PC-3 (cell line): Measurements from ENCODE around the gene FILIP1L. TPM values are rescaled to one million over a fixed set of nuclear protein-coding genes. Genes with fewer than 3 reads are reported as not detected.
A peak's percentile ranks its signal among the peaks of the same experiment; 100 is the strongest.

Experiments used
- ATAC-seq: fragments of 200-7000 bp; cut with Tn5 transposase; 2 replicates; pipeline ENCODE4 v1.9.1; 2020; ENCODE audit warnings: mild to moderate bottlenecking, moderate library complexity
- Bru-seq: library from RNA; stranded (reverse); fragments of 400-500 nt; gene quantifications from one replicate; lab custom pipeline; 2021; lab: Mats Ljungman, UMichigan
- BruChase-seq, 2 experiments: library from RNA; stranded (reverse); fragments of 400-500 nt; gene quantifications; one replicate each; lab custom pipeline; 2021; lab: Mats Ljungman, UMichigan
- BruUV-seq: library from RNA; stranded (reverse); fragments of 400-500 nt; replicated peaks from 2 replicates; lab custom pipeline; 2021; lab: Mats Ljungman, UMichigan
- CTCF ChIA-PET: fragments of 300-600 bp; sonication (Branson Sonifier 250); formaldehyde crosslinking; loops from one replicate; lab custom pipeline; 2022; ENCODE audit warnings: antibody characterized with exemption; lab: Charles Lee
- POLR2A ChIA-PET: fragments of 300-600 bp; sonication (Branson Sonifier 250); formaldehyde crosslinking; loops from one replicate; lab custom pipeline; 2022; ENCODE audit warnings: antibody characterized with exemption; ENCODE audit not compliant: unreplicated experiment; lab: Charles Lee
- DNase-seq: peaks from one replicate; pipeline ENCODE4 v3.0.0-alpha.2; 2015
- H2AFZ ChIP-seq: fragments of 300-600 bp; sonication (generic); 2 replicates; pipeline ENCODE4 v1.6.0; 2016; ENCODE audit warnings: antibody characterized with exemption, low read length
- H3F3A ChIP-seq: fragments of 300-600 bp; sonication (generic); one replicate; pipeline ENCODE4 v1.6.0; 2017; ENCODE audit warnings: antibody characterized with exemption, low read length, control low read depth, mild to moderate bottlenecking; ENCODE audit not compliant: unreplicated experiment
- H3K27ac ChIP-seq: fragments of 300-600 bp; sonication (generic); 2 replicates; pipeline ENCODE4 v1.5.1; 2016; ENCODE audit warnings: mild to moderate bottlenecking, low read length
- H3K27me3 ChIP-seq: fragments of 300-600 bp; sonication (generic); 2 replicates; pipeline ENCODE4 v1.6.1; 2016; ENCODE audit warnings: low read length, mixed read lengths
- H3K36me3 ChIP-seq: fragments of 300-600 bp; sonication (generic); 2 replicates; pipeline ENCODE4 v1.6.1; 2016; ENCODE audit warnings: low read depth, mixed run types, low read length, mixed read lengths
- H3K4me1 ChIP-seq: fragments of 300-600 bp; sonication (generic); 2 replicates; pipeline ENCODE4 v1.5.1; 2016; ENCODE audit warnings: low read length; ENCODE audit not compliant: insufficient read depth
- H3K4me2 ChIP-seq: fragments of 300-600 bp; sonication (generic); 2 replicates; pipeline ENCODE4 v1.6.0; 2016; ENCODE audit warnings: low read length
- H3K4me3 ChIP-seq: fragments of 300-600 bp; sonication (generic); 2 replicates; pipeline ENCODE4 v1.5.1; 2016; ENCODE audit warnings: mild to moderate bottlenecking, low read length, mixed read lengths
- H3K79me2 ChIP-seq: fragments of 300-600 bp; sonication (generic); 2 replicates; pipeline ENCODE4 v1.6.1; 2017; ENCODE audit warnings: low read length, mixed read lengths
- H3K9ac ChIP-seq: fragments of 300-600 bp; sonication (generic); 2 replicates; pipeline ENCODE4 v1.6.0; 2016; ENCODE audit warnings: mild to moderate bottlenecking, low read length
- H3K9me2 ChIP-seq: fragments of 300-600 bp; sonication (generic); replicated peaks from 2 replicates; pipeline ENCODE4 v1.6.1; 2016; ENCODE audit warnings: mixed run types, low read length, mixed read lengths
- H3K9me3 ChIP-seq: fragments of 300-600 bp; sonication (generic); 2 replicates; pipeline ENCODE4 v1.6.1; 2016; ENCODE audit warnings: low read length, mixed read lengths
- H4K20me1 ChIP-seq: fragments of 300-600 bp; sonication (generic); 2 replicates; pipeline ENCODE4 v1.6.1; 2016; ENCODE audit warnings: low read length, mixed read lengths
- CTCF ChIP-seq: fragments of 300-600 bp; sonication (generic); conservative IDR thresholded peaks from 2 replicates; pipeline ENCODE4 v1.5.1; 2017; ENCODE audit warnings: antibody characterized with exemption, low read depth, mild to moderate bottlenecking, low read length
- EZH2 ChIP-seq: fragments of 300-600 bp; sonication (generic); IDR thresholded peaks from one replicate; pipeline ENCODE4 v1.6.1; 2017; ENCODE audit warnings: antibody characterized with exemption, mild to moderate bottlenecking, low read length; ENCODE audit not compliant: unreplicated experiment
- EZH2phosphoT487 ChIP-seq: fragments of 300-600 bp; sonication (generic); IDR thresholded peaks from 2 replicates; pipeline ENCODE4 v1.6.1; 2018; ENCODE audit warnings: mild to moderate bottlenecking, antibody characterized with exemption, low read length, borderline replicate concordance
- intact Hi-C: fragments of 100-400 bp; cut with micrococcal nuclease; formaldehyde crosslinking; loops from 2 replicates; pipeline ENCODE4 v1.9.0; 2023
- long read RNA-seq: library from polyadenylated mRNA; unstranded; transcript quantifications from one replicate; pipeline ENCODE4 v2.0.0, GENCODE V29; 2021; ENCODE audit not compliant: unreplicated experiment
- total RNA-seq: library from RNA; depleted of rRNA; stranded (reverse); fragments of >200 nt; gene quantifications from 2 replicates; pipeline ENCODE4 v1.2.3, GENCODE V29; 2014; rRNA removed

Gene FILIP1L
- total RNA-seq (not detected in 2 replicates), Bru-seq, nascent RNA (percentile 11 among the genes with signal in this experiment), BruChase-seq, experiment 1, labeled RNA remaining after a 6-hour chase (percentile 7 among the genes with signal in this experiment), BruChase-seq, experiment 2, labeled RNA remaining after a 2-hour chase (percentile 7 among the genes with signal in this experiment)
- long read RNA-seq, partial matches to known transcripts = 0 of 30 reads
- long read RNA-seq, other reads (novel, unspliced or antisense) = 30 of 30 reads

- Histone ChIP-seq H3K9me2 (no peaks in the 10 kb centered on the region), H3K9me3 (no peaks in the 10 kb centered on the region), H3F3A (no peaks in the 10 kb centered on the region), H3K36me3 (peaks cover 3% of the 10 kb centered on the region; the same call in 1 of the 2 replicates), H3K79me2 (no peaks in the 10 kb centered on the region), H3K4me3 (no peak within 1 kb of the TSS), H4K20me1 (no peaks in the 10 kb centered on the region), H3K27me3 (no peaks in the 10 kb centered on the region), H2AFZ (no peak within 1 kb of the TSS), H3K4me1 (0 out of 2 replicates have a peak, but pooled peaks cover 5% of the 10 kb centered on the region), H3K4me2 (no peak within 1 kb of the TSS), H3K9ac (no peak within 1 kb of the TSS), H3K27ac (no peak within 1 kb of the TSS)
- POLR2A ChIA-PET = interaction anchor here (0.5 kb wide), 1 partner anchor 155 kb away, joined by 5 read pairs; no protein-coding TSS in a partner anchor
- no peak for TF ChIP-seq EZH2phosphoT487
- no peak for TF ChIP-seq CTCF
- TF ChIP-seq EZH2 = no peak
- intact Hi-C loops = no loop called here
- no TSS peak for BruUV-seq
- CTCF ChIA-PET = no interaction called here
- DNase-seq = no peak
- no peak for ATAC-seq
Observed at GRCh38 chr3:100114413-100115030, at the start of gene FILIP1L. Gene FILIP1L, minus strand, starts transcription at chr3:100114501.

DNA sequence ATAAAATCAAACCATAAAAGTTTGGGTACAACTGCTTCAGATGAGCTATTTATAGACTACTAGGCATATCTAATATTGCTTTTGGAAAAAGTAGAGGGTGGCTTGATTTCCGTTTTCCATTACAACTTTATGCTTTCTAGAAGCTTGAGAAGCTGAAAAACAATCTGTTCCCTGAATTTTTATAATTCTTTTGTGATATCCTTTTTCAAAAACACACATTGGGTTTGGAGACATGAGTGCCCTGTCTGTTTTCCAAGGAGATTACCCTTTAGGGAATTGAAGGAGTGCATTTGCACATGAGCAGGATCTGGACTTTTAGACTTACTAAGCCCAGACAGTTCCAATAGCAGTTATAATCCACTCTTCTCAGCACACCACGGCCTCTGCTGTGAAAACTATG, 49.5 kb upstream of the FILIP1L start:
- POLR2A ChIA-PET = interaction anchor here (0.6 kb wide), 2 partner anchors 105 to 383 kb away, joined by 4 to 8 read pairs; no protein-coding TSS in a partner anchor
- intact Hi-C loops = no loop called here

More for the DNA sequence above, 49.5 kb upstream of the FILIP1L start:
- Histone ChIP-seq H3K27ac (no peak overlapping the region), H3K27me3 (no peaks in the 10 kb centered on the region), H3K79me2 (no peaks in the 10 kb centered on the region), H3K9me3 (no peaks in the 10 kb centered on the region), H3K4me2 (no peak overlapping the region), H4K20me1 (no peaks in the 10 kb centered on the region), H3K9ac (no peak overlapping the region), H3K9me2 (no peaks in the 10 kb centered on the region), H3F3A (peaks cover 15% of the 10 kb centered on the region), H3K4me3 (no peak overlapping the region), H3K36me3 (no peaks in the 10 kb centered on the region; the same call in 1 of the 2 replicates), H3K4me1 (peaks cover 23% of the 10 kb centered on the region), H2AFZ (no peak overlapping the region)
- no TSS peak for BruUV-seq
- ATAC-seq (no peak), DNase-seq (no peak)
- CTCF ChIA-PET = no interaction called here
- TF ChIP-seq EZH2phosphoT487 (no peak), EZH2 (no peak), CTCF (no peak)
